Measurements from ENCODE around the gene HSDL2.

DNA sequence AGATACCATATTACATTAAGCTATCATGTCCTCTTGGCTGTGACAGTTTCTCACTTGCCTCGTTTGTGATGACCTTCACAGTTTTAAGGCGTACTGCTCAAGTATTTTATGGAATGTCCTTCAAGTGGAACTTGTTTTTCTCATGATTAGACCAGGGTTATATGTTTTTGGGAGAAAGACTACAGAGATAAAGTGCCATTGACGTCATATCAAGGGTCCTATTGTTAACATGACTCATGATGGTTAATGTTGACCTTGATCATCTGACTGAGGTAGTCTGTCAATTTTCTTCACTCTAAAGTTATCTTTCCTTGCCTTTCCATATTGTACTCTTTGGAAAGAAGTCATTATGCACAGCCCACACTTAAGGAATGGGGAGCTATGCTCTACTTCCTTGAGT, 28.7 kb upstream of the HSDL2 start:
- TF ChIP-seq, protein P1, sequence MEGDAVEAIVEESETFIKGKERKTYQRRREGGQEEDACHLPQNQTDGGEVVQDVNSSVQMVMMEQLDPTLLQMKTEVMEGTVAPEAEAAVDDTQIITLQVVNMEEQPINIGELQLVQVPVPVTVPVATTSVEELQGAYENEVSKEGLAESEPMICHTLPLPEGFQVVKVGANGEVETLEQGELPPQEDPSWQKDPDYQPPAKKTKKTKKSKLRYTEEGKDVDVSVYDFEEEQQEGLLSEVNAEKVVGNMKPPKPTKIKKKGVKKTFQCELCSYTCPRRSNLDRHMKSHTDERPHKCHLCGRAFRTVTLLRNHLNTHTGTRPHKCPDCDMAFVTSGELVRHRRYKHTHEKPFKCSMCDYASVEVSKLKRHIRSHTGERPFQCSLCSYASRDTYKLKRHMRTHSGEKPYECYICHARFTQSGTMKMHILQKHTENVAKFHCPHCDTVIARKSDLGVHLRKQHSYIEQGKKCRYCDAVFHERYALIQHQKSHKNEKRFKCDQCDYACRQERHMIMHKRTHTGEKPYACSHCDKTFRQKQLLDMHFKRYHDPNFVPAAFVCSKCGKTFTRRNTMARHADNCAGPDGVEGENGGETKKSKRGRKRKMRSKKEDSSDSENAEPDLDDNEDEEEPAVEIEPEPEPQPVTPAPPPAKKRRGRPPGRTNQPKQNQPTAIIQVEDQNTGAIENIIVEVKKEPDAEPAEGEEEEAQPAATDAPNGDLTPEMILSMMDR (conservative IDR thresholded peaks at IDR 0.05; ENCODE audit: low read length) = no peak
- TF ChIP-seq EZH2phosphoT487 (IDR thresholded peaks at IDR 0.05; ENCODE audit: borderline replicate concordance) = no peak

Data from Loucy (cell line).